ENCODE measurements around the gene NFIX.

NFIX gene

GRCh38 chr19:13104848-13105711 lies 109.8 kb downstream of the NFIX start:
- DNase-seq (ENCODE audit: low spot score) = no peak

DNA sequence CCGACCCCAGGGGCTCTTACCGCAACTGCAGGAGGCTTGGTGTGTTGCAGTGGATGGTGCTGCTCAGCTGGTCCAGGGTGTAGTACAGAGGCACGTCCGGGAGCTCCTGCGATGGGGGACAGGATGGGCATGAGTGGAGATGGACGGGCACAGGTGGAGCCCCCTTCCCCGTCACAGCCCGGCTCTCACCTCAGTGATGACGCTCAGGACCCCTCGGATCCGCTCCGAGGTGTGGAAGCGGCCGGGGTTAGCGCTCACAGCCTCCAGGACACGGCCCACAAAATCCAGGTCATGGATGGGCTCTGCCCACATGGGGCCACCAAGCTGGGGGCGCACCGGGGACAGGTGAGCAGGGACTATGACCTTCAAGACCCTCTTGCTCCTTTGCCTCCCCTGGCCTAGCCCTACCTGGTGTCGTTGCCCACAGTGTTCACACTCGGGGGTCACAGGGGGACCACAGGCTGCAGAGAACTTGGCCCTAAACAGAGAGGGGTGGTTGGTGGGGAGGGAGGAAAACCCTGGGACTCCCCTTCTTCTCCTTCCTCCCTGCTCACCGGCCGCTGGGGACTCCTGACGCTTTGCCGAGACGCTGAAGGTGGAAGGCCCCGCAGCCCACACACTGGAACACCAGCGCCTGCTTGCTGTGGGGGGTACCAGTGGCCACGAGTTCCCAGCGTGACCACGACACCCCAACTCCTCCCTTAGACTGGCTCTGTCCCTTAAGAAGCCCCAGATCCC lies 114.3 kb downstream of the NFIX start:
- DNase-seq (ENCODE audit: low spot score) = no peak

DNA sequence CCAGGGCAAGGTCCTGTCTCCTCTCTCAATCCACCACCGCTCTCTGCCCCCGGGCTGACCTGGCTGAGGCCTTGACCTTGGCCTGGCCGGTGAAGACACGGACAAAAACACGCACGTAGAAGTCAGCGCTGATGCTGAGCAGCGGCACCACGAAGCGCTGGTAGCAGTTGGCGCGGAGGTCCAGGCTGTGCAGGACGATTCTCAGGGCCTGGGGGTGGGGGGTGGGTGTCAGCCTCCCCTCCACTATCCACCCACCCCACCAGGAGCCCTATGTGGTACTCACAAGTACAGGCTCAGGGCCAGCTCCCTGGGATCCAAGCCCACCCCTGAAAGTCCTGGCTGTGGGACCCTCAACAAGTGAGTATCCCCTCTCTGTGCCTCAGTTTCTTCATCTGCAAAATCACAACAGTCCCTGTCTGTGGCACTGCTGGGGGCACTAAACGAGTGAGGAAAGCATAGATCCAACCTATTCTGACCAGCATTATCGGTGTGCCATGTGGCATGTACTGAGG lies 114.9 kb downstream of the NFIX start:
- no peak for DNase-seq (ENCODE audit: low spot score)

- DNase-seq (ENCODE audit: low spot score) = no peak
These were observed 117.3 kb downstream of the NFIX start for GRCh38 chr19:13112555-13112954.

- no peak for DNase-seq (ENCODE audit: low spot score)
These were observed 120.6 kb downstream of the NFIX start for GRCh38 chr19:13115936-13116281.

DNA sequence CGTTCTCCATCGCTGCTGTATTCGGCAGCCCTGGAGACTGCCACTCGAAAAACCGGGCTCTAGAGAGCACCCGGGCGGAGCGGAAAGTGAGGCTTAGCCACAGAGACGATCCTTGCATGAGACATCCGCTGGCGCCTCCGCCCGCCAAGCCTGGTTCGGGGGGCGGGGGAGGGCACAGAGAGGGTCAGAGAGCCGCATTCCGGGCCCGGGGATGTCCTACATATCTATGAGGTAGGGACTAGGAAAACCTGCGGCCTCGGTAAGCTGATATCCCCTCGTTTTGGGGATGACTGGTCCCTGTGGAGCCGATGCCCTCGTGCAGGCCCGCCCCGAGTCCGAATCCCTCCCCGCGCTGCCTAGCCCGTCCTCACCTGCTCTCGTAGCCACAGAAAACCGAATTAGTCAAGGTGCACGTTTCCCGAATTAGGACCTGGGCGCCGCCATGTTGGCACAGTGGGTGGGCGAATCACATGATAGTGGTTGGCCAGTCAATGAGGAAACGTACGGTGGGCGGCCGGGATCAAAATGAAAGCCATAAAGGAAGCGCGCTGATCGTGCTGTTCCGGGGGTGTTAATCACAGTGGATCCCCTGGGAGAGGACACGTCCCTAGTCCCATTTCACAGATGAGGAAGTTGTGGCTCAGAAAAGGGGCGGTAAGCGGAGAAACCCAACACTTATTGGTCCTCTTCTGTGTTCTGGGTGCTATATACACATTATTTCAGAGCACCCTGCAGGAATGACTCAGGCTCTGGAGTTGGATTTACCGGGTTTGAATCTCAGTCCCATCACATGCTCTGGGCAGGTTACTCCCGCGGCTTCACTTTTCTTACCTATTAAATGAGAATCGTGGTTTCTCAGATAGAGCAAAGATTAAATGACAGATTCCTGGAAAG lies 121.3 kb downstream of the NFIX start, which contains the start of gene TRMT1:
Gene TRMT1 (minus strand): TSS at position 459 of the 894 bp plus-strand sequence. CDS start 341 bp downstream, at position 118.
- DNase-seq (ENCODE audit: low spot score) = peak; percentile 85

- DNase-seq (ENCODE audit: low spot score) = no peak
These were observed 122.0 kb downstream of the NFIX start for GRCh38 chr19:13117176-13117771.

DNA sequence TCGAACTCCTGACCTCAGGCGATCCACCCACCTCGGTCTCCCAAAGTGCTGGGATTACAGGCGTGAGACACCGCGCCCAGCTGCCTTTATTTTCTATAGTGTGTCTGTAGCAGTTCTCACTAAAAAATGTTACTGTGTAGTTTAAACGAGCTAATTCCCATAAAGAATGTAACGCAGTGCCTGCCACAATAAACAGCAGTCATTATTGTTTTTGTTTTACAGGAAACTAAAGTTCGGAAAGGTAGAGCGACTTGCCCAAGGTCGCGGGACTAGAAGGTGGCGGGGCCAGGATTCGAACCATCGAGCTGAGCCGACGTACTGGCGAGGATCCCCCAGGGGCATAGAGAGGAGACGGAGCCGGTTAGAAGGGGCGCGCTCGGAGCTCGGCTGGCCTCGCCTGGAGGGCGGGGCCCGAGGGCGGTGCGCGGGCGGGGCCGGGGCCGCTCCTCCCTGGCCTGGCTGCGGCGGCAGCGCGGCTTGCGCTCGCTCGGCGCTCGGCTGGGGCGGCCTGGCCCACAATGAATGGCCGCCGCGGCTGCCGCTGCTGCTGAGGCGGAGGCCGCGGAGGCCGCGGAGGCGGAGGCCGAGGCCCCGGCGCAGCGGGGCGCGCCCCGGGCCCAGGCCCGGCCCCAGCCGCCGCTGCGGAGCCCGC lies 122.6 kb downstream of the NFIX start, which contains the start of gene NACC1:
Gene NACC1 (plus strand): TSS at position 493 of the 652 bp plus-strand sequence. CDS start 16,944 bp downstream, outside the sequence.
- DNase-seq (ENCODE audit: low spot score) = peak; percentile 92

DNA sequence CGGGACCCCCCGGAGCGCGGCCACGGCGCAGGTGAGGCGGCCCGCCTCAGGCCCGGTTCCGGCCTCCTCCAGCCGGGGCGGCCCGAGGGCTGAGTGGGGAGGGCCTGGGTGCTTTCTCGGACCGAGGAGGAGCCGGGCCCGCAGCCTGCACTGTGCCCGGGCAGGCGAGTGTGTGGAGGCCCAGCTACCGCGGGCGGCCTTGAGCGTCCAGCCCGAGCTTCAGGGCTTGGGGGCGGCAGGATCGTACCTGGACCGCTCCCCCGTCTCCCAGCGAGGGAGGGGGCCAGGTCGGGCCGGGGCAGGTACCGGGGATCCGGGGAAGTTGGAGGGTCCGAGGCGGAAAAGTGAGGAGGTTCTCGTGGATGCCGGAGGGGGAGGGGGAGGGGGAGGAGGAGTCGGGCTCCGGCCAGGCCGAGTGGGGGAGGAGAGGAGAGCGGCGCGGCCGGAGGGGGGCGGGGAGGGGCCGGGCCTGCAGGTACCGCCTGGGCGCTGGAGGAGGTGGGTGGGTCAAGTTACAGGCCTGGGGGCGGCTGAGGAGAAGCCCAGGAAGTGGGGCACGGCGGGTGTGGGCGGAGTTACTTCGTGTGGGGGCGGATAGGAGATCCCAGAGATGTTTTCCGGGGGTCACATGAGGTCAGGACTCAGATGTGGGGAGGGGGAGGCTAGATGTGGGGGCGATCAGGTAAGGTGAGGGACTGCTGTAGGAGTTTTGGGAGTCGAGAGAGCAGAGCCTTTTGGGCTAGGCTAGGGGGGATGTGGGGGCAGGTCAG lies 123.3 kb downstream of the NFIX start:
- DNase-seq (ENCODE audit: low spot score) = no peak

GRCh38 chr19:13119627-13120026 lies 124.4 kb downstream of the NFIX start:
- DNase-seq (ENCODE audit: low spot score) = no peak

DNA sequence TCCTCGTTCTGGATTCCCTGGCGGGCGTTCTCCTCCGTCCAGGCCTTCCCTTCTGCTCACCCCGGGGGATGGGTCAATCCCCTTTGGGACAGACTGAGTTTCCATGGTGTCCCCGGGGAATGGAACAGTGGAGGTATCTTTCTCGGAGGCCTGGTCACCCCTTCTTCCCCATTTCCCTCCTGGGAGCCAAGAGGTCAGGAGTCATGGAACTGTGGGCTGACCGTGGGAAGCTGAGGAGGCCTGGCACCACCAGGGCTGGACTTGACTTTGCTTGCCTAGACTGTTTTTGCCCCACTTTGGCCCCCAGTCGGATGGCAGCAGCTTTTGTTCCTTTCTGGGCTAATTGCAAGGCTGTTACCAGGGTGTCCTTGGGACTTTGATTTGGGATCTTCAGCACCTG lies 124.8 kb downstream of the NFIX start:
- no peak for DNase-seq (ENCODE audit: low spot score)

DNA sequence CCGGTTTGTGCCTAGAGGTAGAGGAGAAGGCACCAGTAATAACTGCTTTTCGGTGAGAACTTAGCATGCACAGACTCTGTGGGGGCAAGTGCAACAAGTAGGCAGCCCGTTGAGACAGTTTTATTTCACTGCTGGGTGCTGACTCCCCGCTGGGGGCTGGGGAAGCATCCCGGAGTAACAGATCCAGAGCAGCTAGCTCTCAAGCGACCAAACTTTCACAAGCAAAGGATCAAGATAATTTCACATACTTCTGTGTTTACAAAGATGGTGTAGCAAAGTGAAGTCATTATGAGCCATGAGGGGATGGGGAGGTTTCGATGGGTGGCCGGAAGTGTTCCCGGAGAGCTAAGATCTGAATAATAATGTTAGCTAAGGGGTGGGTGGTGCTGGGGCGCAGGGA lies 125.5 kb downstream of the NFIX start:
- no peak for DNase-seq (ENCODE audit: low spot score)

GRCh38 chr19:13121551-13122274 lies 126.4 kb downstream of the NFIX start:
- no peak for DNase-seq (ENCODE audit: low spot score)

DNA sequence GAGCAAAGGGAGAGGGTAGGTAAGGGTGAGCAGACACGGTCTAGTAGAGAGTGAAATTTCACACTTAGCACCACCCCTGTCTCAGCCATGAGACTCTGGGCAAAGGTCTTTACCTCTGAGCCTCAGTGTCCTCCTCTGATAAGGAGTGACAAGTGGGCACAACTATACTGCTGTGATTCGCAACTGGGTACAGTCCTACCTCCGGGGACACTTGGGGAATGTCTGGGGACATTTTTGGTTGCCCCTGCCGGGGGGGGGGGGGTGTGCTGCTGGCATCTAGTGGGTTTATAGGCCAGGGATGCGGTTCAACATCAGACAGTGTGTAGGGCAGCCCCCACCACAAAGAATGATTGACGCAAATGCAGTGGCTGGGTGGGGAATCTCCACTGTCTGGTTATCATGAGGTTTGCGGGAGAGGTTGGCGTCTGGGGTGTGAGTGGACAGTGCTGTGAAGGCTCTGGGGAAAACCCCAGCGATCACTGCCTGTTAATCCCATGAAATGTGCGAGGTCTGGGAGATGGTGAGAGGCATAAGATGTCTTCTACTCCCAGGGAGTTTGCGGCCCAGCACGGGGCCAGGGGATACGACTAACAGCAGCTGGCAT lies 127.1 kb downstream of the NFIX start:
- DNase-seq (ENCODE audit: low spot score) = no peak

DNA sequence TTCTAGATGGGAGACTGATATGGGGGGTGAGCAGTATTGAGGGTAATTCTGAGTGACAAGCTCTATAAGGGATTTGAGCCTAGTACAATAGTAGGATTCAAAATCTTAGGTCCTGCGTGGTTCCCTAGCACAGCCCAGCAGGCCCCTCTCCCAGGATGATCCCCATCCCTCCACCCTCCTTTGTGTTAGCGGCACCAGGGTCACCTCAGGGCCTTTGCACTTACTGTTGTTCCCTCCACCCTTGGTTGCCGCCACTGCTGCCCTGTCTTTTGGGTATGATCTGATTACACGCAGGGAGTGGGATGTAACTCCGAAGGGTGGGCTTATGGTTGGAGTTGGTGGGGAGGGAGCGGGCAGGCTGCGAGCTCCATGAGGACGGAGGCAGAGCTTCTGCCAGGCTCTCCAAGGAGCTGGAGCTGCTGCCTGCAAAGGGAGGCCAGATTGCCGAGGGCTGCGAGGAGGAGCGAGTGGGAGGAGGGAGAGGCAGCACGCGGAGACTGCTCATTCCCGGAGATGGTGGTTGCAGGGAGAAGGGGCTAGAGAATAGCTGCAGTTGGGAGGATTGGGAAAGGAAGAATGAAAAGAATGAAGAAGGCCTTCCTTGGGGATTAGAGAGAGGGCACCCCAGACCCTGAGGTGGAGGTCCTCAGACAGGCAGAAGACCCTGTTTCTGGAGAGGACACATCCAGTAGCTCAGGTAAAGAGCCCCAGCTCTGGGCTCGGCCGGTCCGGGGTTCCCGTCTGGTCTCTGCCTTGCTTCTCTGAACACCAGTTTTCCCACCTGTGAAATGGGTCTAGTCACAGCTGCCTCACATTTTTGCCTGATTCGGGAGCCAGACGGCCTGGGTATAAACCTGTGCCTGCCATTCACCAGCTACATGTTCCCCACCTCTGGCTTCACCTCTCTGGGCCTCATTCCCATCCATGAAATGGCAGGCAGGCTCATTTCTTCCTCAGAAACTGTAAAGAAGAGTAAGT lies 128.0 kb downstream of the NFIX start:
- no peak for DNase-seq (ENCODE audit: low spot score)

GRCh38 chr19:13127051-13127450 lies 131.8 kb downstream of the NFIX start:
- DNase-seq (ENCODE audit: low spot score) = no peak

DNA sequence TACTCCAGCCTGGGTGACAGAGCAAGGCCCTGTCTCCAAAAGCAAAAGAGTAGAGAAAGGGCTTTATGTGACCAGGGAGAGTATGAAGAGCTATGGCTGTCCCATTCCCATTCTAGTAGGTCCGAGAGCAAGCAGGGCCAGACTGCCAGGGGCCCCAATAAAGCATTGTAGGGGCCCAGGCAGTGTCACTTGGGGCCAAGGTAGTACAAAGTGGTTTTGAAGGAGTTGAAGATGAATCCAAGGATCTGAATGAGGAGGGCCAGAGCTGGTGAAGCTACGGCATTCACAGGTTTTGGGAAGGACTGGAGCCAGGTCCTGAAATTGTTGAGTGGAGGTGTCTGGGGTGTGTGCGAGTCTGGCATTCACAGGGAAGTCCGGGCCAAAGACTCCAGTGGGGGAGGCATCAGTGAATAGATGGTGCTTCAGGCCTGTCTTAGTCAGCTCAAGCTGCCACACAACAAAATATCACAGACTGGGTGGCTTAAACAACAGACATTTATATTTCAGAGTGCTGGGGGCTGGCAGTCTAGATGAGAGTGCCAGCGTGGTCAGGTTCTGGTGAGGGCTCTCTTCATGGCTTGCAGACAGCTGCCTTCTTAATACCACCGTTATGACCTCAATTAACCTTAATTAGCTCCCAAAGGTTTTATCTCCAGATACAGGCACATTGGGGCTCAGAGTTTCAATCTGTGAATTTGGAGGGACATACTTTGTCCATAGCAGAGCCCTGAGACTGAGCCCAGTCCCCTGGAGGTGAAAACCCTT lies 132.7 kb downstream of the NFIX start:
- no peak for DNase-seq (ENCODE audit: low spot score)

Data from globus pallidus (tissue), 1 donor.